HepG2 (cell line): Measurements from ENCODE around the gene KRT32. TPM values are rescaled to one million over a fixed set of nuclear protein-coding genes. Genes with fewer than 3 reads are reported as not detected.

Source experiments
- ATAC-seq: fragments of 200-7000 bp; cut with Tn5 transposase; 3 replicates; pipeline ENCODE4 v1.9.1; 2020; ENCODE audit warnings: mild to moderate bottlenecking, moderate library complexity
- BruUV-seq: library from RNA; stranded (reverse); fragments of 400-500 nt; replicated peaks from 2 replicates; lab custom pipeline; 2021; lab: Mats Ljungman, UMichigan
- CTCF ChIA-PET: fragments of 300-600 bp; formaldehyde crosslinking; extraction: SDS; loops from one replicate; lab custom pipeline; 2021; ENCODE audit warnings: low total read pairs, inconsistent platforms, low intra/inter-chr PET ratio; lab: Yijun Ruan, JAX
- POLR2A ChIA-PET: fragments of 350-600 bp; sonication (Branson Sonifier 250); formaldehyde crosslinking; loops from one replicate; lab custom pipeline; 2020; ENCODE audit warnings: antibody characterized with exemption, inconsistent platforms; lab: Yijun Ruan, JAX
- DNase-seq: peaks from one replicate; pipeline ENCODE4 v3.0.0-alpha.2; 2015; ENCODE audit warnings: low spot score
- FAIRE-seq: peaks from 3 replicates; lab custom pipeline; 2011; peaks lifted over from hg19 to GRCh38; lab: Jason Lieb, UNC
- H2AFZ ChIP-seq: one replicate; pipeline ENCODE4 v1.6.1; 2011; ENCODE audit warnings: low read length, inconsistent platforms
- H3K27ac ChIP-seq: fragments of 300-600 bp; 3 replicates; pipeline ENCODE4 v1.8.0; 2011; ENCODE audit warnings: mixed run types, mild to moderate bottlenecking, mixed read lengths, low read length, inconsistent platforms; ENCODE audit not compliant: insufficient read depth; ENCODE audit errors: extremely low read length
- H3K27me3 ChIP-seq, 2 experiments: fragments of 200-600 bp in 1 of 2; 2 replicates in 1 of 2; 3 replicates in 1 of 2; pipeline versions ENCODE4 v1.6.0 to v1.8.0; 2011; ENCODE audit warnings: low read length in 2 of 2, mild to moderate bottlenecking in 2 of 2, moderate library complexity in 2 of 2, inconsistent platforms in 1 of 2; ENCODE audit not compliant: insufficient read depth in 2 of 2, control insufficient read depth in 1 of 2
- H3K36me3 ChIP-seq, 2 experiments: fragments of 200-600 bp in 1 of 2; replicated peaks in 1 of 2; 2 replicates in 1 of 2; 3 replicates in 1 of 2; pipeline versions ENCODE4 v1.5.1 to v1.8.0; 2011; ENCODE audit warnings: low read length in 2 of 2, inconsistent platforms in 1 of 2; ENCODE audit not compliant: insufficient read depth in 2 of 2, control insufficient read depth in 1 of 2
- H3K4me1 ChIP-seq: 2 replicates; pipeline ENCODE4 v1.5.1; 2012; ENCODE audit warnings: low read length, inconsistent platforms; ENCODE audit not compliant: insufficient read depth
- H3K4me2 ChIP-seq: 2 replicates; pipeline ENCODE4 v1.6.0; 2011; ENCODE audit warnings: low read depth, low read length, inconsistent platforms
- H3K4me3 ChIP-seq, 3 experiments: fragments of 200-600 bp in 1 of 3; sonication (generic), shearing (Covaris generic) in 1 of 3; replicated peaks in 1 of 3; 2 replicates each; pipeline ENCODE4 v1.5.1; 2011 to 2016; ENCODE audit warnings: low read length in 3 of 3, inconsistent platforms in 2 of 3, low read depth in 2 of 3, mild to moderate bottlenecking in 2 of 3, control low read depth in 1 of 3, mixed read lengths in 1 of 3; ENCODE audit not compliant: insufficient read depth in 1 of 3
- H3K79me2 ChIP-seq: one replicate; pipeline ENCODE4 v1.6.1; 2011; ENCODE audit warnings: low read length, inconsistent platforms; ENCODE audit not compliant: insufficient read depth
- H3K9ac ChIP-seq: 2 replicates; pipeline ENCODE4 v1.6.0; 2011; ENCODE audit warnings: mild to moderate bottlenecking, low read depth, low read length, inconsistent platforms; ENCODE audit not compliant: insufficient read depth
- H3K9me3 ChIP-seq: 2 replicates; pipeline ENCODE4 v1.5.1; 2012; ENCODE audit warnings: mild to moderate bottlenecking, low read length
- H4K20me1 ChIP-seq: 2 replicates; pipeline ENCODE4 v1.6.0; 2011; ENCODE audit warnings: inconsistent platforms, mild to moderate bottlenecking, low read length, moderate library complexity; ENCODE audit not compliant: insufficient read depth
- CAMTA2 ChIP-seq: sonication (generic); formaldehyde crosslinking; IDR thresholded peaks from 2 replicates; pipeline ENCODE4 v1.4.0; 2020; ENCODE audit warnings: mild to moderate bottlenecking, missing genetic modification reagents, borderline replicate concordance
- FOXJ3 ChIP-seq: sonication (generic); formaldehyde crosslinking; IDR thresholded peaks from 2 replicates; pipeline ENCODE4 v1.4.0; 2020; ENCODE audit warnings: missing genetic modification reagents, mild to moderate bottlenecking, borderline replicate concordance
- KLF15 ChIP-seq: sonication (generic); formaldehyde crosslinking; IDR thresholded peaks from 2 replicates; pipeline ENCODE4 v1.8.1; 2023; ENCODE audit warnings: borderline replicate concordance, mild to moderate bottlenecking, inconsistent platforms, missing genetic modification reagents, mixed read lengths
- NR2F2 ChIP-seq: IDR thresholded peaks from 2 replicates; pipeline ENCODE4 v1.6.1; 2012; ENCODE audit warnings: low read depth, inconsistent platforms, borderline replicate concordance
- PLSCR1 ChIP-seq: sonication (generic); formaldehyde crosslinking; IDR thresholded peaks from 2 replicates; pipeline ENCODE4 v1.5.0; 2020; ENCODE audit warnings: missing genetic modification reagents, mild to moderate bottlenecking, borderline replicate concordance
- TIGD3 ChIP-seq: sonication (generic); formaldehyde crosslinking; IDR thresholded peaks from 2 replicates; pipeline ENCODE4 v1.5.1; 2020; ENCODE audit warnings: mild to moderate bottlenecking, missing genetic modification reagents, borderline replicate concordance
- XBP1 ChIP-seq: sonication (generic); formaldehyde crosslinking; IDR thresholded peaks from 2 replicates; pipeline ENCODE4 v1.5.0; 2020; ENCODE audit warnings: missing genetic modification reagents
- ZEB1 ChIP-seq: IDR thresholded peaks from 2 replicates; pipeline ENCODE4 v1.6.1; 2012; ENCODE audit warnings: mild to moderate bottlenecking, low read depth, inconsistent platforms; ENCODE audit not compliant: insufficient replicate concordance
- ZFP1 ChIP-seq: IDR thresholded peaks from 2 replicates; pipeline ENCODE4 v1.6.1; 2016
- ZMAT5 ChIP-seq: sonication (generic); formaldehyde crosslinking; IDR thresholded peaks from 2 replicates; pipeline ENCODE4 v1.5.0; 2020; ENCODE audit warnings: mild to moderate bottlenecking, low read depth, missing genetic modification reagents, borderline replicate concordance
- ZNF33B ChIP-seq: sonication (generic); formaldehyde crosslinking; IDR thresholded peaks from 2 replicates; pipeline ENCODE4 v1.5.1; 2020; ENCODE audit warnings: mild to moderate bottlenecking, missing genetic modification reagents
- ZNF629 ChIP-seq: sonication (generic); formaldehyde crosslinking; conservative IDR thresholded peaks from 2 replicates; pipeline ENCODE4 v1.5.0; 2020; ENCODE audit warnings: missing genetic modification reagents
- ZNF709 ChIP-seq: sonication (generic); formaldehyde crosslinking; IDR thresholded peaks from 2 replicates; pipeline ENCODE4 v1.5.0; 2020; ENCODE audit warnings: mild to moderate bottlenecking, missing genetic modification reagents
- ZNF746 ChIP-seq: sonication (generic); formaldehyde crosslinking; IDR thresholded peaks from 2 replicates; pipeline ENCODE4 v1.8.0; 2022; ENCODE audit warnings: mild to moderate bottlenecking, missing genetic modification reagents
- WGBS: methylation state at CpG from one replicate; pipeline ENCODE4 v1.1.6; 2017; ENCODE audit warnings: low lambda C conversion rate; 5-methylcytosine and 5-hydroxymethylcytosine counted together
- in situ Hi-C: cut with HindIII; loops from 2 replicates; pipeline ENCODE4 v1.10.0; 2017; ENCODE audit warnings: low pct_unique_long_range_greater_than_20kb; ENCODE audit not compliant: extremely low pct_ligation_motif_present
- intact Hi-C: fragments of 100-400 bp; cut with micrococcal nuclease; formaldehyde crosslinking; loops from one replicate; pipeline ENCODE4 v1.10.0; 2022; ENCODE audit not compliant: unreplicated experiment
- polyA plus RNA-seq, 8 experiments: library from polyadenylated mRNA; depleted of rRNA in 3 of 8; stranded (reverse) in 7 of 8; unstranded in 1 of 8; fragments of >200 nt; fragmentation: Illumina TruSeq in 4 of 8; extraction: Trizol in 4 of 8; gene quantifications; 2 replicates each; pipeline versions ENCODE4 v1.2.1 to v1.2.3, GENCODE V29; 2011 to 2016; ENCODE audit warnings: low read depth in 4 of 8, missing spikeins in 1 of 8, mixed read lengths in 1 of 8; ENCODE audit not compliant: insufficient read depth in 1 of 8
- total RNA-seq, 5 experiments: library from RNA; depleted of rRNA; stranded (reverse); fragments of >200 nt; fragmentation: Illumina TruSeq; extraction: Trizol; gene quantifications; 2 replicates each; pipeline ENCODE4 v1.2.3, GENCODE V29; 2016; ENCODE audit warnings: low read depth in 1 of 5
- TF ChIP-seq, protein P1 (sequence below): sonication (generic); formaldehyde crosslinking; IDR thresholded peaks from 2 replicates; pipeline ENCODE4 v1.5.0; 2020; ENCODE audit warnings: missing genetic modification reagents

The KRT32 gene
- total and polyA plus RNA-seq, 2 of the 13 experiments (the other 11 are each of a cell fraction or from before 2014, with no cell fraction given), result not detected

DNA sequence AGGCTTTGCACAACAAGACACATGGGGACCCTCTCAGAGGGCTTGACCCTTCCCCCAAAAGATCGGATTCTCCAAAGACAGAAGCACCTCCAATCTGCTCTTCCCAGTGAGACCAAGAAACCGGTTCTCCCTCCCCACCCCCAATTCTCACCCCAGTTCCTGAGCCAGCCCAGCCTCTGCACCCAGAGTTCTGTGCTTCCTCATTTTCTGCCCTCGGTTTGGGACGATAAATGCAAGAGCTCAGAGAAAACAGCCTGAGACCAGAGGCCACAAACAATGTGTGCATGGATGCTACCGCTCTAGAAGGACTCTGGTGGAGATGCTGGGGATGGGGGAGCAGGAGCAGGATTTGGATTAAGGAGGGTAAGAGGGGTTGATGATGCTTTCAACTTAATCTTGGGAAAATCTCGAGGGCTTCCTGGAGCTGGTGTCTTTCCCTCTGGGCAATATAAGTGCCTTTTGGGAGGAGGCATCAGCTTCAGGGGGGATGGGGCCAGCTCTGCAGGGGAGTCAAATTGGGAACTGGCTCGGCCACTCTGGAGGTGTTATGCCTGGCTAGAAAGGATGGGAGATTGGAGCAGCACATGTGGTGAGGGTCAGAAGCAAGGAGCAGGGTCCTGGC lies 45.5 kb upstream of the KRT32 start:
- Histone ChIP-seq H3K4me1 (no peaks in the 10 kb centered on the region), H3K4me2 (no peak overlapping the region), H3K79me2 (no peaks in the 10 kb centered on the region), H3K9ac (no peak overlapping the region), H2AFZ (no peak overlapping the region), H3K36me3 (no peaks in the 10 kb centered on the region), H4K20me1 (no peaks in the 10 kb centered on the region), H3K27ac (no peak overlapping the region), H3K27me3 (peaks cover 6 to 42% of the 10 kb centered on the region in 2 experiments), H3K9me3 (no peaks in the 10 kb centered on the region), H3K4me3 (no peak overlapping the region)
- DNase-seq (no peak), ATAC-seq (no peak), FAIRE-seq (no peak)
- POLR2A ChIA-PET, result no interaction called here
- intact Hi-C loops, result no loop called here
- CTCF ChIA-PET, result no interaction called here
- TF ChIP-seq CAMTA2 (CRISPR knock-in tag) (no peak), KLF15 (CRISPR knock-in tag) (no peak), ZEB1 (no peak), ZNF33B (CRISPR knock-in tag) (no peak), ZNF746 (CRISPR knock-in tag) (no peak), XBP1 (no peak), NR2F2 (no peak), ZNF629 (no peak), ZNF709 (CRISPR knock-in tag) (no peak), ZMAT5 (CRISPR knock-in tag) (no peak), PLSCR1 (CRISPR knock-in tag) (no peak), TIGD3 (no peak), FOXJ3 (no peak), ZFP1 (CRISPR knock-in tag) (no peak)
- TF ChIP-seq, protein P1, sequence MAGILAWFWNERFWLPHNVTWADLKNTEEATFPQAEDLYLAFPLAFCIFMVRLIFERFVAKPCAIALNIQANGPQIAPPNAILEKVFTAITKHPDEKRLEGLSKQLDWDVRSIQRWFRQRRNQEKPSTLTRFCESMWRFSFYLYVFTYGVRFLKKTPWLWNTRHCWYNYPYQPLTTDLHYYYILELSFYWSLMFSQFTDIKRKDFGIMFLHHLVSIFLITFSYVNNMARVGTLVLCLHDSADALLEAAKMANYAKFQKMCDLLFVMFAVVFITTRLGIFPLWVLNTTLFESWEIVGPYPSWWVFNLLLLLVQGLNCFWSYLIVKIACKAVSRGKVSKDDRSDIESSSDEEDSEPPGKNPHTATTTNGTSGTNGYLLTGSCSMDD (CRISPR knock-in tag), result no peak
- BruUV-seq, result no TSS peak
- in situ Hi-C loops, result no loop called here
- 8% methylated on average over 7 of the region's 7 CpGs for WGBS
